Measurements from ENCODE around the gene GPR87.
A peak's percentile ranks its signal among the peaks of the same experiment; 100 is the strongest.

The GPR87 gene

DNA sequence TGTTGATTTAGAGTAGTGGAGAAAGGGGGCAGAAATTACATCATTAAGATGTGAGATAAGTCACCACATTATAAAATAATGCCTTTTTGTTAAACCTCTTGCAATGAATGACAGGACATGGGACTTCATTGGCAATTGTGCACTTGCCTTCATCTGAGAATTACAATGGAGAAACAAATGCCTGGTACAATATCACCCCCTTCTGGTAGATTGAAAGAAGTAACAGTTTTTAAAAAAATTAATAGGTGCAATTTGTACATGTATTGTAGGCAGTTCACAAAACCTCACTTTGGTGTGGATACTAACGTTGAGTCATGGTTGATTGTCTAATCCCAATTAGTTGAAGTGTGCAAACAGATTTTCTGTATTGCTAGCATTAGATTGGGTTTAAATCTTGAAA lies 33.7 kb downstream of the GPR87 start:
- DNase-seq (ENCODE audit: low spot score) = peak; percentile 66

DNA sequence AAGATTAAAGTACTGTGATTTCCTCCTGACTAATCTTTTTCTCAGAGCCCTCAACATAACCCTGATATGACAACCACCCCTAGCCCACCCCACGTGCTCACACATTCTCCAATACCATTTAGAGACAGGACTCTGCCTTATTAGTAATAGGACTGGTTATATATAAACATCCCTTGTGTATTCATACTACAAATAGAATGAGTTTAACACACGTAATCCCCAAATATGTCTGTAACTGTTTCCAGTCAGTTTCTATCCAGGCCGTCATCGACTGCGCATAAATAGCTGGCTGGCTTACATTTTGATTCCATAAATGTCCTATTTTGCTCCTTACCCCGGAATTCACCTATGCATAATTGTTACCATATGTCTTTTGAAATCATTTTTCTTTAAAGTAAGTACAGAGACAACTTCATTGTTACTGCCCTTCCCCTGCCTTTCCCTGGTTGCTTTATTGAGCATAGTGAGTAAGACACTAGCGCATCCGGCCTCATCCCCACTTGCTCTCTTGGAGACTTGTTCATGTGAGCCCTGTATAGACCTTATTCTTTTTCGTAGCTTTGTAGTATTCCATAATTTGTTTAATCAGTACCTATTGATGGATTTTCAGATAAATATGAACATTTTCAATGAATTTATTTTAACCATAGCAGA lies 34.8 kb downstream of the GPR87 start:
- no peak for DNase-seq (ENCODE audit: low spot score)

DNA sequence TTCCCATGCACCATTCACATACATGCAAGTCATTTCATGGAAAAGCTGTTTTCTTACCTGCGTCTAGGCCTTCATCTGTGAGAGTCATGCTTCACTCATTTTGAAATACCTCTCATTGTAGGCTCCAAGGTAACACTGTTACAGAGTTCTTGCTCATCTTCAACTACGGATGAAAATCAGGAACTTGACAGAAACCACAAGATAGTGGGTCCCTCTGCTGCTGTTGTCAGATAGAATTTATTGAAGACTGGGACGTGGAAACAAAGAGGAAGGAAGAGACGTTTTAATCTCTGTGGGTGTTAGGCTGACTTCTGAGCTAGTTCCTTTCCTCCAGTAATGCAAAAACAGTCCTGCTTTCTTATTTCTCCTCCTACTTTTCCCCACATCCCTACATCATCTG lies 38.4 kb downstream of the GPR87 start, which contains the start of gene P2RY14:
Gene P2RY14, minus strand, starts transcription at position 313 of the 400 bp plus-strand sequence. CDS start 64,226 bp downstream, outside the sequence.
- peak; percentile 41 for DNase-seq (ENCODE audit: low spot score)

GRCh38 chr3:151276687-151277042 lies 40.0 kb downstream of the GPR87 start:
- DNase-seq (ENCODE audit: low spot score) = no peak

- no peak for DNase-seq (ENCODE audit: low spot score)
These were observed 40.5 kb downstream of the GPR87 start for GRCh38 chr3:151276038-151276686.

DNA sequence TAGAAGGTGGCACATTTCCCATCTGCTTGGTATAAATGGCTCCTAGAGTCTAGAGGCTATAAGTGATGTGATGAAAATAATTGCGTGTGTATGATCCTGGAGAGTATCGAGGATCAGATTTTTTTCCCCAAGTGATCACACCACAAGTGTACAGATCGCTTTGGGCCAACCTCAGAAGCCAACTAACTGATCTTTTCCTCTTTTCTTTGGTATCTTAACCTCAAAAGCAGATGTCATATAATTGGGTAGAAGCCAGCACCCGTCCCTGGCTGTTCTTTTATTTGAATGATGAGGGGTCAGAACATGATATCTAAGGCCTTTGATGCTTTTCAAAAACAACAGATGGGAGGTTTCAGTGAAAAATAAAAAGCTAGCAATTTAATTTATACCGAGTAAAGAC lies 41.5 kb downstream of the GPR87 start:
- DNase-seq (ENCODE audit: low spot score) = no peak

- DNase-seq (ENCODE audit: low spot score) = no peak
These were observed 47.0 kb downstream of the GPR87 start for GRCh38 chr3:151269631-151270030.

DNA sequence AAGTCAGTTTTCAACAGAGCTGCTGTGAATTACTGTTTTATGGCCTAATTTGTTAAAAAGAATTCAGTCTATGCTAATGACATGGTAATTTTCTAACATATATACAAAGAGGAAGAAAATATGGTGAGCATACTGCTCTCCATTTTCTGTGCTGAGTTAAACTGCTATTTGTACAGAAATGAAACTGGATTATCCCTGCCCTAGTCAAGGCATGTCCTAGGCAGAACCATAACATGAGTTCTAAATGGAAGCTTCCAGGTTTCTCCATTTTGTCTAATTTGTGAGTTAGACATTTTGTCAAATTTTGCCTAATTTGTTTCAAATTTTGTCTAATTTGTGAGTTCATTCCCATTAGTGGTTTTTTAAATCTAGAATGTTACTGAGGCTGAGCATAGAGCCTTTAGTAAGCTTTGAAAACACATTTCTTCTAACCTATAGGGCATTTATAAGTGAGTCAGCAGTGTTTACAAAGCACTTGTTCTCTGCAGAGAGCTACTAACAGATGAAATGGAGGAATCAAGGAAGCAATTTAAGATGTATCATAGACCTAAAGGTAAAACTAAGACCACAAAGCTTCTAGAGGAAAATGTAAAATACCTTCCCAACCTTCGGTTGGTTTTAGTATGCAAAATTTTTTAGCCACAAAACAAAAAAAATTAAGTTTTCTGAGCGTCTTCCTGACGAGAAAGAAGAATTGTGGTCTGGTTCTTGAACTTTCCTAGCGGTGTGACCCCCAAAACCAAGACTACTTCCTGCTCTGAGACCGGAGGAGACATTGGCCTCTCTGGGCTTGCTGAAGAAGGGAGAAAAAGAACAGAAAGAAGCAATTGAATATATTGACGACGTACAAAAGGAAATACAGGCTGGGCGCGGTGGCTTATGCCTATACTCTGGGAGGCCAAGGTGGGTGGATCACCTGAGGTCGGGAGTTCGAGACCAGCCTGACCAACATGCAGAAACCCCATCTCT lies 48.1 kb downstream of the GPR87 start:
- DNase-seq (ENCODE audit: low spot score) = no peak

GRCh38 chr3:151267066-151267465 lies 49.6 kb downstream of the GPR87 start:
- no peak for DNase-seq (ENCODE audit: low spot score)

DNA sequence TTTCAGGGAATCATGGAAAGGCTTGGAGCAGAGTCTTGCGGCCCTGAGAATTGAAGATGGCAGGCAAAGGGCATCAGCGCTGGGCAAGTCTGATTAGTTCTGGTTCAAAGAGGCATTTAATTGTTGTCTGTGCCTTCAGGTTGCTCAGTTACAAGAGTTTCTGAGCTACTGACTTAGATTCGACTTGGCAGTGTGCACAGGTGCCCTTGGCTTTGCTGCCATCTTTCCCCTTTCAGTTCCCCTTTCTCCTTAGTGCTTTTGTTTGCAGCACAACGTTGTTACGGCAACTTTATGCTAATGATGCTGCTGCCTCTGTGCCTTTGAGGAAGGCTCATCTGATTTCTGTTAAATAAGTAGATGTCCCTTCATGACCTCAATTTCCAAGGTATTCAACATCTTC lies 50.8 kb downstream of the GPR87 start:
- no peak for DNase-seq (ENCODE audit: low spot score)

- DNase-seq (ENCODE audit: low spot score) = no peak
These were observed 51.5 kb downstream of the GPR87 start for GRCh38 chr3:151265166-151265565.

GRCh38 chr3:151264605-151265004 lies 52.0 kb downstream of the GPR87 start:
- no peak for DNase-seq (ENCODE audit: low spot score)

GRCh38 chr3:151262871-151263525 lies 53.6 kb downstream of the GPR87 start:
- no peak for DNase-seq (ENCODE audit: low spot score)

DNA sequence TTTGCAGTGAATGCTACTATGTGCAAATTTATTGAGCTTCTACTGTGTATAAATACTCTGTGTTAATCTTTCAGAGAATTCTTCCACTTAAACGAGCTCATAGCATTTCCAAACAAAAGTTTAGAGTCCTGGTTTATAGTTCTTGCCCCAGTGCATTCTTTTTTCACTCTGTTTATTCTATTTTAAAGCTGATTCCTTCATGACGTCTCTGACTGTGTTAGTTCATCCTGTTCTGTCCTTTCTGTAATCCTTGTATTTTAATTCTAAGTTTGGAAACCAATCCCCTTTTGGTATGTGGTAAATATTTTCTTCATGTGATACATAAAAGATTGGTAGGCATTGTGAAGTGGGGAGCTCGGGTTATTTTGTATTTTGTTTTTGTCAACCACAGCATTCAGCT lies 57.0 kb downstream of the GPR87 start:
- no peak for DNase-seq (ENCODE audit: low spot score)

DNA sequence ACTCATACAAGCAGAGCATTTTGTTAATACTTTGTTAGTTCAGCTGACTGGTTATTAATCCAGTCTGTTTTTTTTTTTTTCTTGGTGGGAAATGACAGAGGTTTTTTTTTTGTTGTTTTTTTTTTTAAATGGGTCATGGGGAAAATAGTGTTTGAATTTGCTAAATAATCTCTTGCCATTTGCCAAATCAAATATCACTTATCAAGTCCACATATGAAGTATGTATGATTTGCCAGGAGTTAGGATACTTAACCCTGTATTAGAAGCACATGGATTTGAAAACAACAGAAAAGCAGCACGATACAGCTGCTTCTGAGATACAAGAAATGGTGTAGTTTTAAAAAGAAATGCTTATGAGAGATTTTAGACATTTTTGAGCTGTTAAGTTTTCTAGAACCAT lies 59.9 kb downstream of the GPR87 start:
- DNase-seq (ENCODE audit: low spot score) = no peak

DNA sequence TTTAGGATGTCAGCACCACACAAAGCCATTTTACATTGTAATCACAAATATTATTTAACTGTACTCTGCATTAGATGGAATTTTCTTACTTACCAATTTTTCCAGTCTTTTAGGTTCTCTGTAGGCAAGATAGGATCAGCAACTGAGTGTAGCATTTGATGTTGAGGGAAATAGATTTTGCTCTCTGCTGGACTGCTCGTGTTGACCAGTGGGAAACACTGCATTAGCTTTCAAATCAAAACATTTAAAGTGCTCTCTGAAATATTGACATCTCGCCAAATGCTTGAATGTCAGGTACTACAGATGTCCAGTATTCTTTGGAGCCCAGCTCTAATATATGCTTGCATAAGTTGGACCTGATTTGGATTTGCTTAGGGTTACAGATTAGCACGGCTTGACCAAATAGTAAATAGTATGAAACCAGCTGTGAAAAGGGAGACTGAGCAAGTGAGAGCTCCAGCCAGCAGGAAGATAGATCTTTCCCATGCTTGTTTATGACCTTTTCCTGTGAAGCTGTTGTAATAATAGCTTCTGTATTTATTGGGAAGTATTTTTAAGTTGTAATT lies 67.8 kb downstream of the GPR87 start:
- no peak for DNase-seq (ENCODE audit: low spot score)
